Brain pericyte (primary cell): ENCODE data around the gene GABPB2.

ENCODE experiments used
- DNase-seq: peaks from one replicate; pipeline ENCODE4 v3.0.0-alpha.2; 2012; ENCODE audit warnings: low read depth, low spot score

The GABPB2 gene

DNA sequence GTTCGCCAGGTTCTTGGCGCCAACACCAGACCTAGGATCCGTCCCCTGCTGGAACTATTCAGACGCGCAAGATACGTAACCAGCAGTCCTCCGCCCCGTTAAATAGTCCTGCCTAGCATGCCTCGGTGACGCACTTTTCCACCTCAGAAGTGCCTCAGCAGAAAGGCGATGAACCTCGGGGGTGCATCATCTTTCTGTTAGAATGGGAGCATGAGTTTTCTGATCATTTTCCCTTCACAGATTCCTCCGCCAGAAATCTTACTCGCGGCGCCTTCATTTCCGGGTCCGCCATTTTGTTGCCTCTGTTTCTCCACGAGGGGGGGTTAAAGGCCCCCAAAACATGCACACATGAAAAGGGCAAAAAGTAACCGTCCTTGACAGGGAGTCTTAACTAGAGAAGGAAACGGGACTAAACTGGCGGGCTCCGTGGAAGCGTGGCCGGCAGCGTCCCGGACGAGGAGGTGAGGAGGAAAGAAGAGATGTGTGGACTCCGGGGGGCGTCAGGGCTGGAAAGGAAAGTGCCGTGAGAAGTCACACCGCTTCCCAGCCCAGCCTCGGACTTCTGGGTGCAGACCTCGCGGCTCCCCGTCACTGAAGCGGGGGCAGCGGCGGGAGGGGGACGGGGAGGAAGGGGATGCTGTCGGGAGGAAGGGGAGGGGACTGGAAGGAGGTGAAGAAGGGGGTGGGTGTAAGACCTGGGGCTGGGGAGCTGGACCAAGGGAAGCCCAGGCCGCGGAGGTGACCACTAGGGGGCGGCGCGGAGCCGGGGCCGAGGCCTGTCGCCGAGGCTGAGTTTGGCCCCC, at the start of gene GABPB2:
Gene GABPB2, plus strand, starts transcription at position 288 of the 803 bp plus-strand sequence. CDS start 17,429 bp downstream, outside the sequence.
- peak; percentile 94 for DNase-seq

DNA sequence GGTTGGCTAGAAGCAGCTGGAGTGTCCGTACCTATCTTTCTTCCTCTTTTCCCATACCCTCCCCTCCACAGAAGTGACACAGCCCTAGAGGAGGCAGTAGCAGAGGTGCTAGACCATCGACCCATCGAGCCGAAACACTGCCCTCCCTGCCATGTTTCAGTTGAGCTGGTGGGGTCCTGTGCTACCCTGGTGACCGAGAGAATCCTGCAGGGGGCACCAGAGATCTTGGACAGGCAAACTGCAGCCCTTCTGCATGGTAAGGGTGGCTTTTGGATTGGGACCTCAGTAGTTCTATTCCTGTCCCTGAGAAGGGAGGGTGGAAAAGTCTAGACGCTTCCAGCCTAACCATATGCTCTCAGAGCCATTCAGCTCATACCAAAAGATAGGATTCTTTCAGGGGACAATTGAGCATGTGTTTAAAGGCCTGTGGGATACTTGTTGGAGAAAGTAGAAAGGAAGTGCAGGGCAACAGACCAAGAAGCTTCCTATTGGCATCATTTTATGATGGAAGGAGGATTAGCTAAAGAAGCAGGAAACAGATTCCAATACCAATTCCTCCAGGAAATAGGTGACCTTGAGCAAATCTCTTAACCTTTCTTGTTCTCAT, 45.9 kb upstream of the GABPB2 start:
- DNase-seq, result no peak

DNA sequence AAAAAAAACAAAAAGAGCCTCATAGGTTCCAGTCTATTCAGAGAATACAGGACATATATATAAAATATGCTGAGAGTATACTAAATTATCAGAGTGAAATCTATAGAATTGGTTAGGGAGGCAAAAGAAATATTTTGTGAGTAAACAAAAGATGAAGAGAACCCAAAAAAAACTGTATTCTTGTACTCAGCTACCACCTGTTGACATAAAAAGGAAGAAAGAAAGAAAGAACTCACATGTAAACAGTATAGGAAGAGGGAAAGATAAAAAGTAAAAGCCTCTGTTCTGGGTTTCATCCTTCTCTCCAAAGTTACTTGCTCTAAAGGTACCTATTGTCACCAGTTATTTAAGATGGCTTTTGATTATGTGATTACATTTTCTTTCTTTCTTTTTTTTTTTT, 44.1 kb upstream of the GABPB2 start:
- no peak for DNase-seq

DNA sequence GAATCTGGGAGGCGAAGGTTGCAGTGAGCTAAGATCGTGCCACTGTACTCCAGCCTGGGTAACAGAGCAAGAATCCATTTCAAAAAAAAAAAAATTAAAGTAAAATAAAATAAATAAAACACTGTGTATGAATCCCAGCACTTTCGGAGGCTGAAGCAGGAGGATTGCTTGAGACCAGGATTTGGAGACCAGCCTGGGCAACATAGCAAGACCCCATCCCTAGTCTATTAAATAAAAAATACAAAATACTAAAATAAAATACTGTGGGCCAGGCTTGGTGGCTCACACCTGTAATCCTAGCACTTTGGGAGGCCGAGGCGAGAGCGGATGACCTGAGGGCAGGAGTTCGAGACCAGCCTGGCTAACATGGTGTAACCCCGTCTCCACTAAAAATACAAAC, 38.4 kb upstream of the GABPB2 start:
- DNase-seq, result no peak

DNA sequence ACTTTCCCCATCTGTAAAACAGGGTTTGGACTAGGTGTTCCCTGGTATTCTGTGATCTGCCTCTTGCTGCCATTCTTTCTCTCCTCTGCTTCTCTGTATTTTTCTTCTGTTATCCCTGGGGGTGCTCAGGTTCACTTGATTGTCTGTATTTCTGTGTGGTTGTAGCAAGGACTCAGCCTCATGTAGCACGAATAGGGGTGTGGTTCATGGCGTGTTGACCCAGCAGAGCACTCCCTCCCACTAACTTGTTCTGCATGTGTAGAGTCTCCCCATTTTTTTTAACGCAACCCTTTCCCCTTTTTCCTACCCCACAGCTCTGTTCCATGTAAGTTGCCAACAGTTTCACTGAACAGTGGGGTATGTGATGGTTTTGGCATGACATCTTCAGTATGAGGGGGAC, 35.4 kb upstream of the GABPB2 start:
- DNase-seq, result no peak

DNA sequence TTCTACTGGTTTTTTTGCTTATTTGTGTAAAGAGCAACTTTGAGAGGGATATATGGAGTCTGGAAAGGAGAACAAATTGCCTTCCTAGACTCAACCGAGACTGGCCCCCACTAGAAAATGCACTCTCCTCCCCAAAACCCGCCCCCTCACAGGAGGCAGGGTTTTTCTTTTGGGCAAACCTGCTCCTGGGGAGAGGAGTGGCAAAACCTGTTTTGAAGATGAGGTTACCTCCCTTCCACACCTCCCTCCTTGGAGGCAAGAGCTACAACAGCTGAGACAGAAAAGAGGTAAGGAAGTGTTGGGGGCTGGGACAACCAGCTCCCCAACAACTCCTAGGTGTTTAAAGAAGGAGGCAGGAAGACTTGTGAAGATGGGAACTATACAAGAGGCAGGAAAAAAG, 34.2 kb upstream of the GABPB2 start, which contains the start of gene BNIPL:
Gene BNIPL, plus strand, starts transcription at position 231 of the 400 bp plus-strand sequence. Its CDS starts 140 bp downstream, at position 371.
- no peak for DNase-seq

DNA sequence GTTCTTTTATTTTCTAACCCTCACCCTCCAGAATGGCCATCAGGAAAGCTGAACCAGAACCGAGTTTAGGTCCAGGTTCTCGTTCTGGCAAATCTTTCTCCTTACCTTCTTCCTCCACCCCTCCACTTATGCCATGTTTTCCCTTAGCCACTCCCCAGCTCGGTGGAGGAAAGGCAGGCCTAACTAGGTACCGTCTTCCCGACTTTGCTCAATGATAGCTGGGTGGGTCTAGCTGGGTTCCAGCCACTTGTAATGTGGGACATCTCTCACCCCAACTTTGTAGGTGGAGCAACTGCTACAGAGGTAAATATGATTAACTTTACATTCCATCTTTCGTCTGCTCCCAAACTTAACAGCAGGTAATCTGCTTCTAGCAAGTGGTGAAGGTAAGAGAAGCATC, 33.5 kb upstream of the GABPB2 start:
- no peak for DNase-seq

DNA sequence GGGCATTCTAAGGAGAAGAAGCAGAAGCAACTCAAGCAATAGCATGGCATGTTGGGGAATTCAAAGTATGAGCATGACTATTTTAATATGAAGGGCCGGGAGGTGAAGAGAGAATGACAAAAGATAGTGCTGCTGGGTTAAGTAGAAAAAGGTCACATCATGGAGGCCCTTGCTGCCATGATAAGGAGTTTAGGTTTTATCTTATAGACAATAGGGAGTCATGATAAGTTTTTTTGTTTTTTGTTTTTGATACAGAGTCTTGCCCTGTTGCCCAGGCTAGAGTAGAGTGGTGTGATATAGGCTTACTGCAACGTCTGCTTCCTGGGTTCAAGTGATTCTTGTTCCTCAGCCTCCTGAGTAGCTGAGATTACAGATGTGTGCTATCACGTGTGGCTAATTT, 31.0 kb upstream of the GABPB2 start:
- DNase-seq, result no peak

DNA sequence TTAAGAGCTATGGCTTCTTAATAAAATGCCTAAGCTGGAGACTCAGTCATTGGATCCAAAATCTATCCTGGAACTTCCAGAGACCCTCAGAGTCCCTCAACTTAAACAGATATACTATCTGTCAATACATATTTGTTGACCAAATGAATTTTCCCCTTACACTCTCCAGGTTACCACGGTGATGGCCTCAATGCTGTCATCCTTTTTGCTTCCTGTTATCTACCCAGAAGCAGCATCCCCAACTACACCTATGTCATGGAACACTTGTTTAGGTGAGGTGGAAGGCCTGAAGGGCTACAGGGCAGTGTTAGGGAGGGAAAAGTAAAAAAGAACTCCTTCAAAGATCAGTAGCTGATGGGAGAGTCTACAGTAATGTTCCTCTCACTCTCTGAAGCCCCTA, 27.4 kb upstream of the GABPB2 start:
- DNase-seq, result no peak

DNA sequence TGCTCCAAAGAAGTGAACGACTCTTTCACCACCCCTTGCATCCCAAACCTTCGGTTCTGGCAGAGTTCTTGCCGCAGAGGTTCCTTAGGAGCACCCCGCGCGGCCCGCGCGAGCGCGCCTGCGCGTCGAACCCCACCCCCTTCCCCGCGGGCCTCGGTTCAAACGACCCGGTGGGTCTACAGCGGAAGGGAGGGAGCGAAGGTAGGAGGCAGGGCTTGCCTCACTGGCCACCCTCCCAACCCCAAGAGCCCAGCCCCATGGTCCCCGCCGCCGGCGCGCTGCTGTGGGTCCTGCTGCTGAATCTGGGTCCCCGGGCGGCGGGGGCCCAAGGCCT, 23.0 kb upstream of the GABPB2 start, which contains the start of gene C1orf56:
Gene C1orf56, plus strand, starts transcription at position 161 of the 334 bp plus-strand sequence. Its CDS starts 97 bp downstream, at position 258.
- no peak for DNase-seq

DNA sequence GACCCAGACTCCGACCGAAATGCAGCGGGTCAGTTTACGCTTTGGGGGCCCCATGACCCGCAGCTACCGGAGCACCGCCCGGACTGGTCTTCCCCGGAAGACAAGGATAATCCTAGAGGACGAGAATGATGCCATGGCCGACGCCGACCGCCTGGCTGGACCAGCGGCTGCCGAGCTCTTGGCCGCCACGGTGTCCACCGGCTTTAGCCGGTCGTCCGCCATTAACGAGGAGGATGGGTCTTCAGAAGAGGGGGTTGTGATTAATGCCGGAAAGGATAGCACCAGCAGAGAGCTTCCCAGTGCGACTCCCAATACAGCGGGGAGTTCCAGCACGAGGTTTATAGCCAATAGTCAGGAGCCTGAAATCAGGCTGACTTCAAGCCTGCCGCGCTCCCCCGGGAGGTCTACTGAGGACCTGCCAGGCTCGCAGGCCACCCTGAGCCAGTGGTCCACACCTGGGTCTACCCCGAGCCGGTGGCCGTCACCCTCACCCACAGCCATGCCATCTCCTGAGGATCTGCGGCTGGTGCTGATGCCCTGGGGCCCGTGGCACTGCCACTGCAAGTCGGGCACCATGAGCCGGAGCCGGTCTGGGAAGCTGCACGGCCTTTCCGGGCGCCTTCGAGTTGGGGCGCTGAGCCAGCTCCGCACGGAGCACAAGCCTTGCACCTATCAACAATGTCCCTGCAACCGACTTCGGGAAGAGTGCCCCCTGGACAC, 22.5 kb upstream of the GABPB2 start:
- no peak for DNase-seq

DNA sequence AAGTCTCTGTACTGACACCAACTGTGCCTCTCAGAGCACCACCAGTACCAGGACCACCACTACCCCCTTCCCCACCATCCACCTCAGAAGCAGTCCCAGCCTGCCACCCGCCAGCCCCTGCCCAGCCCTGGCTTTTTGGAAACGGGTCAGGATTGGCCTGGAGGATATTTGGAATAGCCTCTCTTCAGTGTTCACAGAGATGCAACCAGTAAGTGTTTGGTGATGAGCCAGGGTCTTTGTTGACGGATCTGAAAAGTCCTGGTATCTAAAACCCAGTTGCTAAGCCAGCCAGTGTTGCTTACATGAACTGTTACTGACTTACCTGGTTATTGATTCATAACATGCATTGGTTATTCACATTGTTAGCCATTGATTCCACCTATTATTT, 21.9 kb upstream of the GABPB2 start:
- DNase-seq, result no peak

DNA sequence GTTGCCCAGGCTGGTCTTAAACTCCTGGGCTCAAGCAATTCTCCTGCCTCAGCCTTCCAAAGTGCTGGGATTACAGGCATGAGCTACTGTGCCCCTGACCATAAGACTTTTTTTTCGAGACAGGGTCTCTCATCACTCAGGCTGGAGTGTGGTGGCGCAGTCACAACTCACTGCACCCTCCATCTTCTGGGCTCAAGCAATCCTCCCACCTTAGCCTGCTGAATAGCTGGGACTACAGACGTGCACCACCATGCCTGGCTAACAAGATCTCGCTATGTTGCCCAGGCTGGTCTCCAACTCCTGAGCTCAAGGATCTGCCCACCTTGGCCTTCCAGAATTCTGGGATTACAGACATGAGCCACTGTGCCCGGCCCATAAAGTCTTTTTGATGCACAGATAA, 21.1 kb upstream of the GABPB2 start:
- no peak for DNase-seq

DNA sequence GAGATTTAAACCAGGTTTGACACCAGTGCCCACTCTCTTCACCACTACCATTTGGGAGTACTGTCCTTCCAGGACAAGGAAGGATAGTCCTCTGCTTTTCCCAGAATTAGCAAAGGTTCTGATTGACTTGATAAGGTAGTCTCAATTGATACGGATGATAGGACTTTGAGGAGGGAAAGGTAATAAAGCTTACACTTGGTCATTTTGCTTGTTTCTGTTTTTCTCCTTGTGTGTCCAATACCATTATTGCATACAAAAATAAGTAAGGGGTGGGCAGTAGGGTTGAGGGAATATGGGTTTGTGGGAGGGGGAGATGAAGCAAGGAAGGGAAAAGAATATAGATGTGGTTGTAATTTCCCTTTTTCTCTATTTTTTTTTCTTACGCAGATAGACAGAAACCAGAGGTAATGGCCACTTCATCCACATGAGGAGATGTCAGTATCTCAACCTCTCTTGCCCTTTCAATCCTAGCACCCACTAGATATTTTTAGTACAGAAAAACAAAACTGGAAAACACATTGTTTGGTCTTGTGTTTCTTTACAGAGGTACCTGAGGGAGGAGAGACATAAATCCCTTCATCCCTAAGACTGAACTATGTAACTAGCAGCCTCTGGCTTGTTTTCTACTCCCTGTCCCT, 20.4 kb upstream of the GABPB2 start:
- DNase-seq, result no peak

DNA sequence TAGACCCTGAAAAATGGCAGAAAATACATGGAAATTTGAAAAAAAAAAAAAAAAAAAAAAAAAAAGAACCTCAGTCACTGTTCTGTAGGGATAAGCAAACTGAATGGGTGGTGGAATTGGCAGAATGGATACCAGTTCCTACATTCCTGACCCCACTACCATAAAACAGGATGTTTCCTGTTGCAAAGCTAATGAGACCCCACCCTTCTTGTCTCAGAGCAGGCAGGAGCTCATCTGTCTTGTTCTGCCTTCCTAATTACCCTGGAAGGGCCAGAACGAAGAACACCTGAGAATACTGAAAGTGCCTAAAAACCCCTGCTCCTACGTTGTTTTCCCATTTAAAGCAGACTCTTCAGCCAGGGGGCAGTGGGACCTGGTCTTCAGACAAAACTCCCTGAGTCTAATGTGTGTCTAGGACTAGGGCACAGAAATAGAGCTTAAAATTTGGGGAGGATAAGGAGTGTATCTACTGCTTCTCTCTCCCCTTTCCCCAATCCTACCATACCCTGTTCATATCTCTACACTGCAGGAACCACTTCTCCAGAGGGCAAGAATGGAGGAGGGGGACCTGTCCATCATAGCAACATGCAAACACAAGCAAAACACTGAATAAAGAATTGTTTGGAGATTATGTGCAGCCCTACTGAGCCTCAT, 19.1 kb upstream of the GABPB2 start:
- DNase-seq, result no peak

DNA sequence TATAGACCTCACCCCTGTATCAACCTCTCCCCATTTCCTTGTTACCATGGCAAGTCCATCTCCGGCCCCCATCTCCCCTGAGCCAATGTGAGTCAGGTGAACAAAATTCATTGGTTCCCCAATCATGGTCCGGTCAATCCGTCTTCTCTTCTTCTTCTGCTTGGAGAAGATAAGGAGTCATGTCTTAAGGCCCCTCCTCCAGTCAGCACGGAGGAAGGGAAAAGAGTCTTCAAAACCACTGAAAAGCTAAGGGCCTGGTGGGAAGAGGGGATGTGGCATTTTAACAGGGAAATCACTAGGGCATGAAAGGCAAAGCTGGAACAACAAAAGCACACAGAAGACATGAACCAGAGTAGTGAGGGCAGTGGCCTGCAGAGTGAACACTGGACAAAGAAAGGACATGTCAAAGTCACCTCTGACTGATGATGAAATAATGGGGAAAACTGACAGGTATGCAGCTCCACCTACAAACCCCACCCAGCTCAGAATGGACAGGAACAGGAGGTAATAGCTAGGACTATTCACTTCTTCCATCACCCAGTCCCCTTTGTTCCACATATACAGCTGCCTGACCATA, 15.5 kb upstream of the GABPB2 start:
- DNase-seq, result no peak

DNA sequence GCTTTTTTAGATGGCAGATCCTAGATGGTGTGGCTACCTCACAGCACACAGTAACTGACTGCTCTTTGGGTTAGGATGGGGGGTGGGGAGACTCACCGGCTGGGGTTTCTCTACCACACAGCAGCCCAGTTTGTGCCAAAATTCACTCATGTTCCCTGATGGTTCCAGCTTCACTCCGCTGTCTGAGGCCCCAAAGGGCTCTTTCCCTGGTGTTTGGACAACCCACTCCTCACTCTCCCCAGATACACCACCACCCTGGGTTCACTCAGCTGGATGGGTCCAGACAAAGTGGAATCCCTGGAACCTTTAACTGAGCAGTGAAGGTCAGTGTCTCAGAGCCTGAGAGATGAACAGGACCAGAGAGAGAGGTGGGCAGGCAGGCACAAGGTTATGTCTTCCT, 15.0 kb upstream of the GABPB2 start:
- DNase-seq, result no peak

DNA sequence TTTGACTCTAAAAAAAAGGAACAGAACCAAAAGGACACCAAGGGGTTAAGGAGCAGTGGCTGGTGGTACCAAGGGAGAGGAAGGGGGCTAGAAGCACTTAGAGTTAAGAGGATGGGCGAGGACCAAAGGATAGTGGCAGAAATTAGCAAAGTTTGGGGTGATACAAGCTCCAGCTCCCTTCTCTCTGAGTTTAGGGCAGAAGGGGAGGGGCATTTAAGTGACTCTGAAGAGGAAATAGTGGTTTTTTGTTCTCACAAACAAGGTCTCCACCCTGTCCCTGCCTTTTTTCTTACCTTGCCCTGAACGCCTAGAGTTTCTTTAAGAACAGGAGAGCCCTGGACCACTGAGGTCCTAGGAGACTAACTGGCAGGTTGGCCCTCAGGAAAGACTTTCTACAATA, 14.4 kb upstream of the GABPB2 start:
- DNase-seq, result no peak

DNA sequence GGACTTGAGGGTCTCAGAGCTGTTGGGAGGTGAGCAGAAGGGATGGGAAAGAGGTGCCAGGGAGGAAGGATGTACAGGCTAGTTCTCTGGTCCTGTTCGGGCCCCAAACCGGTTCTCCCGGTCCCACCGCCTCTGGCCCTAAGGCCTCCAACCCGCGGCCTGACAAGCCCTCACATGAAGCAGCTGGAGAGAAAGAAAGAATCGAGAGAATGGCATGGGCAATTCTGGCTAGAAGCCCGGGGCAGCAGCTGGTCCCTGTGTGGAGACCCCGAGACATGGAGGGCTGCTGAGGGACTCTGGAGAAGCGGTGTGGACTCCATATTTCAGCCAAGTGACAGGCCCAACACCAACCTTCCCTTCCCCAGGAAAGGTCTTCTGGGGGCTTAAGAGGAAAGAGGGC, 11.9 kb upstream of the GABPB2 start:
- DNase-seq, result no peak

DNA sequence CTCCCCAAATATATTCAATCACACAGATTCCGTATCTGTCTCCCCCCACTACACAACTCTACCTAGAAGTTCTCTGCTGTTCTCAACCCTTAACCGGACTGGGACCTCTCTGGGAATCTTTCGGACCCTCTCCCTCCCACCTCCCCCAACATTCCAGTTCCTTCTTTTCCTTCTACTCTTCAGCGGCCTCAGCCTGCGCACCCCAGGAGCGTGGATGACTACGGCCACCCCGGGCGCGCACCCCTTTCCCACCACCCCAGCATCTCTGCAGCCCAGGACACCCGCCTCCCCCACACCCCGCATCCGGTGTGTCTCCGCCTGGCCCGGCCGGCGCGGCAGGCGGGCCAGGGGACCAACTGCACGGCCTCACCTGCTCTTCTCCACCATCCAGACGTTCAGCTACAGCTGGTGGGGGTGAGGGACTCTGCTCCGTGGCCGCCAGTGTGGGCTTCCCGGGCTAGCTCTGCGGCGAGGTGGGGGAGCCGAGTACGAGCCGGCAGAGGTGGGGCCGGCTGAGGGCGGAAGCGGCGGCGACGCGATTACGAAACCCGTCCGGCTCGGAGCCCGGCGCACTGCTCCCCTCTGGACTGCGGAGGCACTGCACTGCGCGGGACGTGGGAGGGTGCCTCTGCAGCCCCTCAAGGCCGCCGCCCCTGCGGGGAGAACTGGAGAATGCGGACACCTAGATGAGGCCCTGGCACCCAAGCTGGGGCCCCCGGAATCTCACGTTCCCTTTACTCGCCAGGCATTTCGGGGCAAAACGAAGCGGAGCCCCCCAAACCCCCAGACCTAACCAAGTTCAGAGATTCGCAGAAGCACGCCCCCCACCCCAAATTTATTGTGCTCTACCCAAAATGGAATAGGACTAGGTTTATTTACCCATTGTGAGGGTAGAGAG, 11.2 kb upstream of the GABPB2 start, which contains the start of gene CDC42SE1:
Gene CDC42SE1, minus strand, starts transcription at position 514 of the 898 bp plus-strand sequence. CDS start 3,892 bp downstream, outside the sequence.
- no peak for DNase-seq
